ENCODE measurements around the gene HIVEP3. TPM values are rescaled to one million over a fixed set of nuclear protein-coding genes. Genes with fewer than 3 reads are reported as not detected.

HIVEP3 gene
- total RNA-seq, 1 donor from 2014 or later: 5.7 TPM

DNA sequence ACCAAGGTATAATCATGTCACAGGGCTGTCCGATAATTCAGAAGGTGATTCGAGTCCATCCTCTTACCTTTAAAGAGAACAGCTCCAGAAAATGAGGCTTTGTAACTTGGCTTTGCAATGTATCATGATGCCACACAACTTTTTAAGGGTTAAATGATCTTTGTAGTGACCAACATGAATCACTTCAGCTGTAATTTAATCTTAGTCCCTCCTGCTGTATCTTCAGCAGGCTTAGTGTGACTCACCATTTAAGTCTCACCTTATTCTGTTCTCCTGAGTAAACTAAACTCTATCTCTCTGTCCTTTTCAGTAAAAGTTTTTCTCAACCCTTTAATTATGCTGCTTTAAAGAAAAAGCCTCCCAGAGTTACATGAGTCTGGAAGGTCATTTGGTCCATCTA is 1.9 kb upstream of the HIVEP3 start:
- peaks cover 49% of the 10 kb centered on the region for H3K4me1 ChIP-seq
- intact Hi-C loops (cut with micrococcal nuclease): no loop called here
- TF ChIP-seq, protein P1, sequence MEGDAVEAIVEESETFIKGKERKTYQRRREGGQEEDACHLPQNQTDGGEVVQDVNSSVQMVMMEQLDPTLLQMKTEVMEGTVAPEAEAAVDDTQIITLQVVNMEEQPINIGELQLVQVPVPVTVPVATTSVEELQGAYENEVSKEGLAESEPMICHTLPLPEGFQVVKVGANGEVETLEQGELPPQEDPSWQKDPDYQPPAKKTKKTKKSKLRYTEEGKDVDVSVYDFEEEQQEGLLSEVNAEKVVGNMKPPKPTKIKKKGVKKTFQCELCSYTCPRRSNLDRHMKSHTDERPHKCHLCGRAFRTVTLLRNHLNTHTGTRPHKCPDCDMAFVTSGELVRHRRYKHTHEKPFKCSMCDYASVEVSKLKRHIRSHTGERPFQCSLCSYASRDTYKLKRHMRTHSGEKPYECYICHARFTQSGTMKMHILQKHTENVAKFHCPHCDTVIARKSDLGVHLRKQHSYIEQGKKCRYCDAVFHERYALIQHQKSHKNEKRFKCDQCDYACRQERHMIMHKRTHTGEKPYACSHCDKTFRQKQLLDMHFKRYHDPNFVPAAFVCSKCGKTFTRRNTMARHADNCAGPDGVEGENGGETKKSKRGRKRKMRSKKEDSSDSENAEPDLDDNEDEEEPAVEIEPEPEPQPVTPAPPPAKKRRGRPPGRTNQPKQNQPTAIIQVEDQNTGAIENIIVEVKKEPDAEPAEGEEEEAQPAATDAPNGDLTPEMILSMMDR (IDR thresholded peaks at IDR 0.05; ENCODE audit: borderline replicate concordance): no peak
- H3K9me3 ChIP-seq (replicated peaks): peaks cover 7% of the 10 kb centered on the region
- H3K27me3 ChIP-seq (ENCODE audit: low read depth): no peaks in the 10 kb centered on the region
- no peak for DNase-seq
- no peak overlapping the region for H3K27ac ChIP-seq (replicated peaks)
- no peak overlapping the region for H3K4me3 ChIP-seq
- H3K36me3 ChIP-seq: peaks cover 4% of the 10 kb centered on the region

DNA sequence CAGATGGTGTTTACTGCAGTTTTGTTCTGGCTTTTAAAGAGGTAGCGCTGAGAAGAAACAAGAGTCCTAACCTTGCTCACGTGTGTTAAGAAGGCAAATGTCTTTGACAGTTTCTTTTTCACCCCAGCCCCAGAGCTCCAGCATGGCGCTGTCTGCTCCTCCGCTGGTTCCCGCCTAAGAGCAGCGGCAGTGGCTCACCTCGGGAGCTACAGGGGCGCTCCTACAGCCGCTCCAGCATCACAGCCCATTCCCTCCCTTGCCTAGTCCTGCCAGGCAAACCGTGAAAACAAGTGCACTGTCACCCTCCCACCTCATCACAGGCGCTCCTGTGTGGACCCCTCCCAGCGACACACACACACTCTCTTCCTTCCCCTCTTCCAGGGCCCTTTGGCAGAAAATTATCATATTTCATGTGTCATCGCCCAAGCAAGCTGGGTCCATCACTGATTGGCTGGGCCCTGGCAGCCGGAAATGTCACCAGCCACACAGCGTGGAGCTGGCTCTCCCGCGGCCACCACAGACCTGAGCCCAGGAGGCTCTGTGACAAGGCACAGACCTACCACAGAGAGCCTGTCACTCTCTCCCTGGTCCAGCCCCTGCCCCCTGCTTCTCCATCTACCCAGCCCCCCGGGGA is 1.2 kb upstream of the HIVEP3 start:
- Histone ChIP-seq H3K4me1 (peaks cover 52% of the 10 kb centered on the region), H3K4me3 (peak overlapping the region; percentile 76), H3K9me3 (replicated peaks) (peaks cover 7% of the 10 kb centered on the region), H3K27ac (replicated peaks) (peak overlapping the region; percentile 81), H3K36me3 (peaks cover 4% of the 10 kb centered on the region), H3K27me3 (ENCODE audit: low read depth) (no peaks in the 10 kb centered on the region)
- DNase-seq: peak; percentile 55
- intact Hi-C loops (cut with micrococcal nuclease): loop anchor here (10.0 kb wide), 1 partner anchor 115 kb away; no protein-coding TSS in a partner anchor
- TF ChIP-seq, protein P1 (IDR thresholded peaks at IDR 0.05; ENCODE audit: borderline replicate concordance): no peak

DNA sequence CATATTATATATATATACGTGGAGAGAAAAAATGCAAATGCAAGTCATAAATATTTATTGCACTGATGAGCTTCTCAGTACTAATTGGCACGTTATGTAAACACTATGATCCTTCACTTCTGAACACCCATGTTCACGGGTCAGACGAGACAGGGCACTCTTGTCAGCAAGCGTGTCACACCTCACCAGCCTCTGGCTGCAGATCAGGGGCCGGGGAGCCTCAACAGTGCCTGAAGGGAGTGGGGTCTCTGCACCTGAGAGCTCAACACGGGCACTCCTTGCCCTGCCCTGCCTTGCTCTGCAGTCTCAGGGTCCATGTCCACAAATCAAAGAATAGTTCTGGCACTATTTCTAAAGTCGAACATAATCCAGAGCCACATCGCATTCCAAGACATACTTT is 409 bp upstream of the HIVEP3 start:
- intact Hi-C loops (cut with micrococcal nuclease): loop anchor here (10.0 kb wide), 1 partner anchor 116 kb away; no protein-coding TSS in a partner anchor

DNA sequence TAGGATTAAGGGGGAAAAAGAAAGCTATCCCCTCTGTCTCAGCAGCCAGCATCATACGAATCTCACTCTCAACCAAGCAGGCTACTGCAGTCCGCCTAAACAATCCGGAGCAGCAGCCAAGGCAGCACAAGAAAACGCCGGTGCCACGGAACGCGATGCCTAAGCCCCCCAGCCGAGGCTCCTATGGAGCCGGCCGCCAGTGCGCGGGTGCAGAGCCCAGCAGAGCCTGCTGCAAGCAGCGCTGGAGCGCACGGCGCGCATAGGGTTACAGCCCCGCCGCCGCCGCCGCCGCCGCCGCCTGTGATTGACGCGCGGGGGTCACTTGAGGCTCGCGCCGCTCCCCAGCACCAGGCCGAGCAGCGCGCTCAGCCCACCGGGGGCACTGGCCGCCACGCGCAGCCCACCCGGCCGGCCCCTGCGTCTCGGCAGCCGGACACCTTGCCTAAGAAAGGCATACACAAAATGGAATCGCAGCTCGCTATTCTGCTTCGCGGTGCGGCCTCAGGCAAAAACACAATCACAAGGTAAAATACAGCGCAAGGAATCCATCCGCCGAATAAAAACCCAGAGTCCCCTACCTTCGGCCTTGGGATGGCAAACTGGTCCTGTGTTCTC is 780 bp downstream of the HIVEP3 start:
- intact Hi-C loops (cut with micrococcal nuclease): loop anchor here (10.0 kb wide), 1 partner anchor 117 kb away; no protein-coding TSS in a partner anchor
- Histone ChIP-seq H3K27ac (replicated peaks) (peak overlapping the region; percentile 81), H3K36me3 (no peaks in the 10 kb centered on the region), H3K4me1 (peaks cover 52% of the 10 kb centered on the region), H3K4me3 (peak overlapping the region; percentile 76), H3K9me3 (replicated peaks) (no peaks in the 10 kb centered on the region), H3K27me3 (ENCODE audit: low read depth) (no peaks in the 10 kb centered on the region)
- DNase-seq: peak; percentile 47
- TF ChIP-seq, protein P1 (IDR thresholded peaks at IDR 0.05; ENCODE audit: borderline replicate concordance): peak; percentile 20

More for the DNA sequence above, 409 bp upstream of the HIVEP3 start:
- peak overlapping the region; percentile 81 for H3K27ac ChIP-seq (replicated peaks)
- H3K4me3 ChIP-seq: peak overlapping the region; percentile 76
- no peak for DNase-seq
- no peaks in the 10 kb centered on the region for H3K27me3 ChIP-seq (ENCODE audit: low read depth)
- peaks cover 5% of the 10 kb centered on the region for H3K9me3 ChIP-seq (replicated peaks)
- H3K4me1 ChIP-seq: peaks cover 52% of the 10 kb centered on the region
- H3K36me3 ChIP-seq: peaks cover 2% of the 10 kb centered on the region
- TF ChIP-seq, protein P1 (IDR thresholded peaks at IDR 0.05; ENCODE audit: borderline replicate concordance): no peak

DNA sequence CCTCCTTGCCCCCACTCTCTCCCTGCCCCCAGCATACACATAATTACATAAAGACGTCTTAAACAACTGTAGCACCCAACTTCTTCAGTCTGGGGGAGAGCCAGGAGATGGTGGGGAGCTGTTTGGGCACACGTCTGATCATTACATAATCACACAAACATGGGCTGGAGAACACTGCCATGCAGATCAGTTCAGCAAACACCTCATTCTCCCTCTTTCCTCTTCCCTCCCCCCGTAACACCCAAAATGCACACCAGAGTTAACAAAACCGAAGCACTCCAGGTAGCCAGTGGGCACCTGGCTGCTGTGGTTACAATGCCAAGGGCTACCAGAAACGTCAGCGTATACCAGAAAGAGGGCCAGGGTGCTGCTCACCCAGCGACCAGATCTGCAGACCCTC is 1.6 kb downstream of the HIVEP3 start:
- TF ChIP-seq, protein P1 (IDR thresholded peaks at IDR 0.05; ENCODE audit: borderline replicate concordance): no peak
- Histone ChIP-seq H3K4me1 (peaks cover 52% of the 10 kb centered on the region), H3K27me3 (ENCODE audit: low read depth) (no peaks in the 10 kb centered on the region), H3K27ac (replicated peaks) (peak overlapping the region; percentile 81), H3K9me3 (replicated peaks) (no peaks in the 10 kb centered on the region), H3K4me3 (peak overlapping the region; percentile 76), H3K36me3 (no peaks in the 10 kb centered on the region)
- DNase-seq: no peak
- intact Hi-C loops (cut with micrococcal nuclease): loop anchor here (10.0 kb wide), 1 partner anchor 118 kb away; no protein-coding TSS in a partner anchor

Data from left ventricle myocardium inferior (tissue), 1 donor.